ENCODE results near the gene RNF157. TPM values are rescaled to one million over a fixed set of nuclear protein-coding genes. Genes with fewer than 3 reads are reported as not detected.

The RNF157 gene
- total RNA-seq, 1 experiment from 2014 or later = 0.86 TPM

DNA sequence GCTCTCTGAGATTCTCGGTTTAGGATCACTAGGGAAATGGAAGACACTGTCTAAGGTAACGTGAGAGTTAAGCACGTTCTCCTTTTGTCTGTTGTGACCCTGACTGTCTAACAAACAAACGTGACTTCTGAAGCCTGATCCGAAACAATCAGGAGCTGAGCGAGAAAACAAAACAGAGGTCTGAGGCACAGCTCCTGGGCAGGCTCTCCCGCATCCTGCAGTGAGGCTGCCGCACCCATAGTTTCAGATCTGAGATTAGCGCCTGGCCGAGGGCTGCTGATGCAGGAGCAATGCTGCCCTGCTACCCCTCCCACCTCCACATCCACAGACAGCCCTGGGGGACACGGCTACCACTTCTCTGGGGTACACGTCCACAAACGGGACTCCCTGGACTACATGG is 46.7 kb downstream of the RNF157 start:
- no peaks in the 10 kb centered on the region for H3K9me2 ChIP-seq (ENCODE audit: insufficient read depth)
- H3K4me1 ChIP-seq (ENCODE audit: control insufficient read depth in 1 of 2, insufficient read depth in 2 of 2, low read length in 2 of 2) = peaks cover 3 to 4% of the 10 kb centered on the region in 2 experiments; a peak in 2 of 4 replicates
- CTCF ChIA-PET = interaction anchor here (0.7 kb wide), 1 partner anchor 632 kb away, joined by 3 read pairs; no protein-coding TSS in a partner anchor
- TF ChIP-seq CTCF (IDR thresholded peaks at IDR 0.05 in 2 of 3, conservative IDR thresholded peaks at IDR 0.05 in 1 of 3; ENCODE audit: borderline replicate concordance in 1 of 3, insufficient read depth in 1 of 3, low read depth in 2 of 3, low read length in 2 of 3) (no peak), SP1 (IDR thresholded peaks at IDR 0.05; ENCODE audit: low read depth) (no peak), CBX3 (IDR thresholded peaks at IDR 0.05; ENCODE audit: low read depth) (no peak), POLR2A (IDR thresholded peaks at IDR 0.05; ENCODE audit: borderline replicate concordance, extremely low read depth, insufficient read depth, insufficient read length) (no peak), FOSL1 (IDR thresholded peaks at IDR 0.05; ENCODE audit: low read depth) (no peak), SIN3A (IDR thresholded peaks at IDR 0.05; ENCODE audit: low read depth) (no peak), JUND (IDR thresholded peaks at IDR 0.05) (no peak), ELF1 (IDR thresholded peaks at IDR 0.05; ENCODE audit: borderline replicate concordance, low read depth) (no peak), EGR1 (IDR thresholded peaks at IDR 0.05; ENCODE audit: low read depth) (no peak), REST (IDR thresholded peaks at IDR 0.05; ENCODE audit: low read depth) (no peak), SRF (IDR thresholded peaks at IDR 0.05; ENCODE audit: low read depth) (no peak), RAD21 (IDR thresholded peaks at IDR 0.05; ENCODE audit: low read depth) (no peak), EZH2 (IDR thresholded peaks at IDR 0.05) (no peak), ZBTB33 (IDR thresholded peaks at IDR 0.05; ENCODE audit: extremely low read depth, insufficient replicate concordance, low read length) (no peak), ZFX (IDR thresholded peaks at IDR 0.05) (no peak), POLR2AphosphoS5 (IDR thresholded peaks at IDR 0.05; ENCODE audit: low read depth, low read length) (no peak), TCF7L2 (IDR thresholded peaks at IDR 0.05; ENCODE audit: borderline replicate concordance, extremely low read depth, insufficient read depth, insufficient read length) (no peak), YY1 (IDR thresholded peaks at IDR 0.05; ENCODE audit: extremely low read depth, insufficient replicate concordance, low read depth, low read length) (no peak)
- H3K4me3 ChIP-seq (replicated peaks in 1 of 2; ENCODE audit: low read depth in 1 of 2, low read length in 2 of 2) = no peak overlapping the region
- no peak overlapping the region for H3K4me2 ChIP-seq (ENCODE audit: low read length)
- POLR2A ChIA-PET = no interaction called here
- ATAC-seq = no peak
- no peak overlapping the region for H3K27ac ChIP-seq (ENCODE audit: low read depth, low read length)
- H3K9ac ChIP-seq (ENCODE audit: low read length) = no peak overlapping the region
- no peak for DNase-seq (ENCODE audit: low read depth, low spot score)
- intact Hi-C loops (cut with micrococcal nuclease) = no loop called here
- H3K79me2 ChIP-seq (ENCODE audit: insufficient read depth, low read length) = no peaks in the 10 kb centered on the region
- H2AFZ ChIP-seq (ENCODE audit: low read depth, low read length, poor library complexity, severe bottlenecking) = no peak overlapping the region
- no TSS peak for BruUV-seq (replicated peaks)
- H4K20me1 ChIP-seq (ENCODE audit: insufficient read depth) = no peaks in the 10 kb centered on the region
- RAD21 ChIA-PET (ENCODE audit: low non-redundant PET in 1 of 2, low total read pairs in 2 of 2, uncharacterized antibody in 2 of 2, unreplicated experiment in 2 of 2) = no interaction called here
- H3K36me3 ChIP-seq (ENCODE audit: control insufficient read depth in 1 of 2, insufficient read depth in 2 of 2, low read length in 2 of 2) = no peaks in the 10 kb centered on the region
- H3K9me3 ChIP-seq (ENCODE audit: control insufficient read depth in 1 of 2, insufficient read depth in 1 of 2, low read depth in 1 of 2, low read length in 2 of 2) = no peaks in the 10 kb centered on the region
- no peaks in the 10 kb centered on the region for H3K27me3 ChIP-seq (ENCODE audit: insufficient read depth, low read length)

Measured in HCT116 (cell line).